Small intestine (tissue), 7 donors: ENCODE measurements around the gene USP5. TPM values are rescaled to one million over a fixed set of nuclear protein-coding genes. Genes with fewer than 3 reads are reported as not detected.

Source experiments
- DNase-seq, 2 donors: peaks; one replicate each; pipeline versions ENCODE4 v3.0.0 to v3.0.0-alpha.2; 2013
- FAIRE-seq: peaks from 2 replicates; lab custom pipeline; 2012; peaks lifted over from hg19 to GRCh38; lab: Jason Lieb, UNC
- H3K27ac ChIP-seq, 3 donors: one replicate each; pipeline ENCODE4 v1.5.1; 2013; ENCODE audit warnings: low read length in 2 of 3, mild to moderate bottlenecking in 2 of 3, control low read depth in 1 of 3, inconsistent platforms in 1 of 3, low read depth in 1 of 3, moderate library complexity in 1 of 3
- H3K27me3 ChIP-seq, 3 donors: one replicate each; pipeline ENCODE4 v1.6.1; 2013; ENCODE audit warnings: low read length in 3 of 3, inconsistent platforms in 1 of 3; ENCODE audit not compliant: control insufficient read depth in 3 of 3, insufficient read depth in 3 of 3
- H3K36me3 ChIP-seq, 3 donors: one replicate each; pipeline ENCODE4 v1.6.1; 2013; ENCODE audit warnings: low read length in 3 of 3, inconsistent platforms in 1 of 3, low read depth in 1 of 3, mild to moderate bottlenecking in 1 of 3, moderate library complexity in 1 of 3; ENCODE audit not compliant: control insufficient read depth in 3 of 3, insufficient read depth in 2 of 3
- H3K4me1 ChIP-seq, 3 donors: one replicate each; pipeline ENCODE4 v1.6.1; 2013; ENCODE audit warnings: low read length in 2 of 3, inconsistent platforms in 1 of 3, low read depth in 1 of 3, mild to moderate bottlenecking in 1 of 3, moderate library complexity in 1 of 3; ENCODE audit not compliant: control insufficient read depth in 3 of 3, insufficient read depth in 2 of 3
- H3K4me3 ChIP-seq, 3 donors: one replicate each; pipeline ENCODE4 v1.5.1; 2013; ENCODE audit warnings: low read length in 3 of 3, control low read depth in 1 of 3, inconsistent platforms in 1 of 3, low read depth in 1 of 3, mild to moderate bottlenecking in 1 of 3, moderate library complexity in 1 of 3
- H3K9me3 ChIP-seq, 2 donors: one replicate each; pipeline ENCODE4 v1.6.1; 2013; ENCODE audit warnings: low read depth in 1 of 2, low read length in 1 of 2; ENCODE audit not compliant: control insufficient read depth in 2 of 2, insufficient read depth in 1 of 2
- WGBS, 3 donors: extraction: QIAGEN DNeasy Blood & Tissue Kit; methylation state at CpG; one replicate each; pipeline ENCODE4 v1.1.7; 2013; 5-methylcytosine and 5-hydroxymethylcytosine counted together
- polyA plus RNA-seq, 4 donors: library from polyadenylated mRNA; stranded (reverse) in 3 of 4; unstranded in 1 of 4; fragments of 200-250 nt in 3 of 4; fragments of 120-200 nt in 1 of 4; gene quantifications; one replicate each; pipeline versions ENCODE4 v1.2.1 to v1.2.3, GENCODE V29; 2013
- donor health status: healthy with polysubstance abuse.
- donor health status: control.
- donor health status: control.
- donor health status: Bipolar disorder and iron deficiency.
- donor health status: healthy.

USP5 gene
- polyA plus RNA-seq, 4 donors = 31.9 to 54.0 (median 39.2) TPM

- Histone ChIP-seq H3K4me1 (peaks cover 0 to 12% (median 0%) of the 10 kb centered on the region in 3 donors), H3K9me3 (no peaks in the 10 kb centered on the region), H3K4me3 (no peak overlapping the region), H3K36me3 (peaks cover 0 to 7% (median 0%) of the 10 kb centered on the region in 3 donors), H3K27ac (no peak overlapping the region), H3K27me3 (peaks cover 0 to 23% (median 0%) of the 10 kb centered on the region in 3 donors)
- DNase-seq (no peak), FAIRE-seq (no peak)
- 84 to 89% (median 88%) methylated on average over 4 of the region's 4 CpGs for WGBS, 3 donors
These were observed 57.6 kb downstream of the USP5 start for GRCh38 chr12:6909421-6910145.

- H3K27ac ChIP-seq = no peak overlapping the region
- peaks cover 0 to 35% (median 0%) of the 10 kb centered on the region in 3 donors for H3K27me3 ChIP-seq
- no peak overlapping the region for H3K4me3 ChIP-seq
- FAIRE-seq (no peak), DNase-seq (no peak)
- no peaks in the 10 kb centered on the region for H3K9me3 ChIP-seq
- WGBS, 3 donors = 82 to 90% (median 89%) methylated on average over 15 of the region's 15 CpGs
- peaks cover 0 to 7% (median 0%) of the 10 kb centered on the region in 3 donors for H3K36me3 ChIP-seq
- peaks cover 0 to 13% (median 5%) of the 10 kb centered on the region in 3 donors for H3K4me1 ChIP-seq
These were observed 60.4 kb downstream of the USP5 start for GRCh38 chr12:6912164-6912935.

GRCh38 chr12:6914246-6914946 lies 62.4 kb downstream of the USP5 start, which contains the start of gene ENO2:
Gene ENO2 (plus strand): TSS chr12:6914580. CDS start chr12:6915833, 1,253 bp downstream.
- no peaks in the 10 kb centered on the region for H3K9me3 ChIP-seq
- peaks cover 0 to 35% (median 0%) of the 10 kb centered on the region in 3 donors for H3K27me3 ChIP-seq
- peaks cover 0 to 7% (median 0%) of the 10 kb centered on the region in 3 donors for H3K36me3 ChIP-seq
- peaks cover 0 to 13% (median 5%) of the 10 kb centered on the region in 3 donors for H3K4me1 ChIP-seq
- 0% methylated on average over 36 to 68 of the region's 68 CpGs for WGBS, 3 donors
- FAIRE-seq = no peak
- H3K27ac ChIP-seq = peak within 1 kb of the TSS in 2 of 3 donors; percentile 59 to 82
- peak; percentile 56 to 74 for DNase-seq
- H3K4me3 ChIP-seq = peak within 1 kb of the TSS; percentile 23 to 58 (median 55)

- no peaks in the 10 kb centered on the region for H3K9me3 ChIP-seq
- H3K27ac ChIP-seq = peak overlapping the region in 1 of 3 donors; percentile 39
These were observed 63.2 kb downstream of the USP5 start for GRCh38 chr12:6914947-6915788.

GRCh38 chr12:6915789-6916285 lies 63.9 kb downstream of the USP5 start:
- WGBS, 3 donors = 62 to 80% (median 80%) methylated on average over 14 of the region's 14 CpGs
- DNase-seq (no peak), FAIRE-seq (no peak)
- peaks cover 0 to 13% (median 5%) of the 10 kb centered on the region in 3 donors for H3K4me1 ChIP-seq
- H3K27me3 ChIP-seq = peaks cover 0 to 35% (median 0%) of the 10 kb centered on the region in 3 donors
- H3K9me3 ChIP-seq = no peaks in the 10 kb centered on the region
- H3K36me3 ChIP-seq = peaks cover 0 to 7% (median 0%) of the 10 kb centered on the region in 3 donors
- H3K4me3 ChIP-seq = no peak overlapping the region
- no peak overlapping the region for H3K27ac ChIP-seq

More at GRCh38 chr12:6914947-6915788, 63.2 kb downstream of the USP5 start:
- Histone ChIP-seq H3K4me1 (peaks cover 0 to 13% (median 5%) of the 10 kb centered on the region in 3 donors), H3K36me3 (peaks cover 0 to 7% (median 0%) of the 10 kb centered on the region in 3 donors), H3K27me3 (peaks cover 0 to 35% (median 0%) of the 10 kb centered on the region in 3 donors), H3K4me3 (peak overlapping the region; percentile 23 to 58 (median 55))
- WGBS, 3 donors = 13 to 20% (median 17%) methylated on average over 25 to 29 of the region's 29 CpGs
- no peak for DNase-seq
- no peak for FAIRE-seq

Other genes starting within 250 kb of the USP5 start
- 100 to 1,000 TPM in 2 of 4 donors, 10 to 100 TPM in 2; 88.2 to 123 (median 109) TPM for gene CHD4, start 244.8 kb upstream of the USP5 start, polyA plus RNA-seq
- gene LPAR5, start 216.2 kb upstream of the USP5 start, polyA plus RNA-seq = 10 to 100 TPM in 1 of 4 donors, 1 to 10 TPM in 3; 6.2 to 19.7 (median 8.3) TPM
- gene ACRBP, start 204.7 kb upstream of the USP5 start, polyA plus RNA-seq = 1 to 10 TPM; 2.6 to 5.9 (median 3.6) TPM
- gene ING4, start 189.0 kb upstream of the USP5 start, polyA plus RNA-seq = 10 to 100 TPM; 29.3 to 61.0 (median 30.5) TPM
- 10 to 100 TPM; 26.2 to 82.3 (median 34.6) TPM for gene ZNF384, start 162.8 kb upstream of the USP5 start, polyA plus RNA-seq
- 1 to 10 TPM in 2 of 4 donors, not detected in 2; 1.7 to 3.4 TPM for gene PIANP, start 151.3 kb upstream of the USP5 start, polyA plus RNA-seq
- 10 to 100 TPM; 30.5 to 49.3 (median 36.1) TPM for gene COPS7A, start 128.1 kb upstream of the USP5 start, polyA plus RNA-seq
- 100 to 1,000 TPM; 163 to 233 (median 187) TPM for gene MLF2, start 99.0 kb upstream of the USP5 start, polyA plus RNA-seq
- 100 to 1,000 TPM in 2 of 4 donors, 10 to 100 TPM in 2; 34.0 to 204 (median 122) TPM for gene PTMS, start 85.8 kb upstream of the USP5 start, polyA plus RNA-seq
- 1 to 10 TPM in 2 of 4 donors, under 1 TPM in 2; 0.67 to 5.9 (median 1.3) TPM for gene LAG3, start 79.6 kb upstream of the USP5 start, polyA plus RNA-seq
- 10 to 100 TPM in 1 of 4 donors, 1 to 10 TPM in 2, under 1 TPM in 1; 0.89 to 19.1 (median 6.5) TPM for gene CD4, start 62.6 kb upstream of the USP5 start, polyA plus RNA-seq
- gene GPR162, start 30.3 kb upstream of the USP5 start, polyA plus RNA-seq = 1 to 10 TPM in 3 of 4 donors, not detected in 1; 1.1 to 6.7 (median 5.1) TPM
- gene P3H3, start 23.7 kb upstream of the USP5 start, polyA plus RNA-seq = 10 to 100 TPM in 1 of 4 donors, 1 to 10 TPM in 2, under 1 TPM in 1; 0.89 to 18.3 (median 4.9) TPM
- gene GNB3, start 11.2 kb upstream of the USP5 start, polyA plus RNA-seq = 1 to 10 TPM in 3 of 4 donors, not detected in 1; 1.0 to 5.5 (median 3.2) TPM
- 10 to 100 TPM; 30.3 to 99.1 (median 49.0) TPM for gene CDCA3, start 864 bp upstream of the USP5 start, polyA plus RNA-seq
- gene TPI1, start 15.4 kb downstream of the USP5 start, polyA plus RNA-seq = 1,000 to 10,000 TPM in 2 of 4 donors, 100 to 1,000 TPM in 2; 574 to 1,439 (median 1,040) TPM
- gene SPSB2, start 21.2 kb downstream of the USP5 start, polyA plus RNA-seq = 10 to 100 TPM in 3 of 4 donors, 1 to 10 TPM in 1; 9.7 to 22.5 (median 12.7) TPM
- gene LRRC23, start 52.7 kb downstream of the USP5 start, polyA plus RNA-seq = 1 to 10 TPM; 3.6 to 8.2 (median 4.7) TPM
- 10 to 100 TPM in 1 of 4 donors, 1 to 10 TPM in 2, under 1 TPM in 1; 0.67 to 19.1 (median 3.1) TPM for gene ENO2, start 62.4 kb downstream of the USP5 start, polyA plus RNA-seq
- gene ATN1, start 75.8 kb downstream of the USP5 start, polyA plus RNA-seq = 10 to 100 TPM; 34.0 to 63.3 (median 46.2) TPM
- gene RNU7-1, start 91.7 kb downstream of the USP5 start, polyA plus RNA-seq = not detected
- gene C12orf57, start 91.9 kb downstream of the USP5 start, polyA plus RNA-seq = 100 to 1,000 TPM; 119 to 379 (median 273) TPM
- gene PTPN6, start 99.2 kb downstream of the USP5 start, polyA plus RNA-seq = 10 to 100 TPM; 37.4 to 81.1 (median 58.7) TPM
- 100 to 1,000 TPM; 165 to 311 (median 212) TPM for gene PHB2, start 118.5 kb downstream of the USP5 start, polyA plus RNA-seq
- 10 to 100 TPM; 12.3 to 39.3 (median 23.2) TPM for gene EMG1, start 118.8 kb downstream of the USP5 start, polyA plus RNA-seq
- 10 to 100 TPM; 67.8 to 95.9 (median 77.3) TPM for gene LPCAT3, start 166.3 kb downstream of the USP5 start, polyA plus RNA-seq
- 100 to 1,000 TPM in 1 of 4 donors, 10 to 100 TPM in 2, 1 to 10 TPM in 1; 4.7 to 196 (median 35.0) TPM for gene C1S, start 208.6 kb downstream of the USP5 start, polyA plus RNA-seq
- gene C1R, start 240.3 kb downstream of the USP5 start, polyA plus RNA-seq = 100 to 1,000 TPM in 1 of 4 donors, 10 to 100 TPM in 2, 1 to 10 TPM in 1; 4.5 to 254 (median 22.9) TPM